ENCODE results near the gene IGF1R. TPM values are rescaled to one million over a fixed set of nuclear protein-coding genes. Genes with fewer than 3 reads are reported as not detected.
"Not testable (repeated sequence)": the region's sequence is repeated elsewhere in the genome, so short reads cannot be mapped to it uniquely, and the experiment has no call there.

Gene IGF1R
- total and polyA plus RNA-seq, 2 experiments from 2014 or later: 9.5 to 92.4 TPM

GRCh38 chr15:98611808-98612207 lies 36.5 kb upstream of the IGF1R start:
- no peak for DNase-seq (ENCODE audit: low read depth in 1 of 2, low spot score in 1 of 2)
- no peak for TF ChIP-seq CTCF (IDR thresholded peaks at IDR 0.05; ENCODE audit: low read depth, low read length)
- Histone ChIP-seq H3K27ac (no peak overlapping the region), H3K9me3 (ENCODE audit: low read depth) (no peaks in the 10 kb centered on the region), H3K4me1 (ENCODE audit: low read depth) (no peaks in the 10 kb centered on the region), H3K4me3 (no peak overlapping the region), H3K36me3 (no peaks in the 10 kb centered on the region), H3K27me3 (no peaks in the 10 kb centered on the region)

GRCh38 chr15:98612490-98613110 lies 35.7 kb upstream of the IGF1R start:
- H3K4me3 ChIP-seq: no peak overlapping the region
- H3K27me3 ChIP-seq: no peaks in the 10 kb centered on the region
- no peak for TF ChIP-seq CTCF (IDR thresholded peaks at IDR 0.05; ENCODE audit: low read depth, low read length)
- no peak for DNase-seq (ENCODE audit: low read depth in 1 of 2, low spot score in 1 of 2)
- no peak overlapping the region for H3K27ac ChIP-seq
- no peaks in the 10 kb centered on the region for H3K36me3 ChIP-seq
- H3K4me1 ChIP-seq (ENCODE audit: low read depth): no peaks in the 10 kb centered on the region
- no peaks in the 10 kb centered on the region for H3K9me3 ChIP-seq (ENCODE audit: low read depth)

GRCh38 chr15:98614681-98615080 lies 33.7 kb upstream of the IGF1R start:
- Histone ChIP-seq H3K9me3 (ENCODE audit: low read depth) (no peaks in the 10 kb centered on the region), H3K36me3 (no peaks in the 10 kb centered on the region), H3K27me3 (no peaks in the 10 kb centered on the region), H3K4me3 (no peak overlapping the region), H3K27ac (no peak overlapping the region), H3K4me1 (ENCODE audit: low read depth) (peaks cover 5% of the 10 kb centered on the region)
- no peak for DNase-seq (ENCODE audit: low read depth in 1 of 2, low spot score in 1 of 2)
- TF ChIP-seq CTCF (IDR thresholded peaks at IDR 0.05; ENCODE audit: low read depth, low read length): no peak

- peaks cover 15% of the 10 kb centered on the region for H3K4me1 ChIP-seq (ENCODE audit: low read depth)
- no peak for DNase-seq (ENCODE audit: low read depth in 1 of 2, low spot score in 1 of 2)
- TF ChIP-seq CTCF (IDR thresholded peaks at IDR 0.05; ENCODE audit: low read depth, low read length): no peak
Measured at GRCh38 chr15:98616397-98616796, 31.9 kb upstream of the IGF1R start.

GRCh38 chr15:98617328-98617980 lies 30.9 kb upstream of the IGF1R start:
- no peaks in the 10 kb centered on the region for H3K9me3 ChIP-seq (ENCODE audit: low read depth)
- H3K27me3 ChIP-seq: no peaks in the 10 kb centered on the region
- DNase-seq (ENCODE audit: low read depth in 1 of 2, low spot score in 1 of 2): no peak
- H3K36me3 ChIP-seq: no peaks in the 10 kb centered on the region
- H3K4me3 ChIP-seq: no peak overlapping the region
- no peak for TF ChIP-seq CTCF (IDR thresholded peaks at IDR 0.05; ENCODE audit: low read depth, low read length)
- H3K4me1 ChIP-seq (ENCODE audit: low read depth): peaks cover 15% of the 10 kb centered on the region
- H3K27ac ChIP-seq: no peak overlapping the region

More at GRCh38 chr15:98616397-98616796, 31.9 kb upstream of the IGF1R start:
- H3K36me3 ChIP-seq: no peaks in the 10 kb centered on the region
- no peak overlapping the region for H3K27ac ChIP-seq
- H3K9me3 ChIP-seq (ENCODE audit: low read depth): no peaks in the 10 kb centered on the region
- no peaks in the 10 kb centered on the region for H3K27me3 ChIP-seq
- no peak overlapping the region for H3K4me3 ChIP-seq

- not testable (repeated sequence) for H3K36me3 ChIP-seq; DNase-seq (ENCODE audit: low read depth in 1 of 2, low spot score in 1 of 2); H3K27me3 ChIP-seq; H3K27ac ChIP-seq; H3K4me3 ChIP-seq; H3K9me3 ChIP-seq (ENCODE audit: low read depth)
- peaks cover 15% of the 10 kb centered on the region for H3K4me1 ChIP-seq (ENCODE audit: low read depth)
Measured at GRCh38 chr15:98618576-98618975, 29.8 kb upstream of the IGF1R start.
